Islet of Langerhans (tissue), 1 donor: Measurements from ENCODE around the gene MUS81.

Experiments
- FAIRE-seq: peaks from one replicate; lab custom pipeline; 2011; peaks lifted over from hg19 to GRCh38; lab: Jason Lieb, UNC

Gene MUS81

DNA sequence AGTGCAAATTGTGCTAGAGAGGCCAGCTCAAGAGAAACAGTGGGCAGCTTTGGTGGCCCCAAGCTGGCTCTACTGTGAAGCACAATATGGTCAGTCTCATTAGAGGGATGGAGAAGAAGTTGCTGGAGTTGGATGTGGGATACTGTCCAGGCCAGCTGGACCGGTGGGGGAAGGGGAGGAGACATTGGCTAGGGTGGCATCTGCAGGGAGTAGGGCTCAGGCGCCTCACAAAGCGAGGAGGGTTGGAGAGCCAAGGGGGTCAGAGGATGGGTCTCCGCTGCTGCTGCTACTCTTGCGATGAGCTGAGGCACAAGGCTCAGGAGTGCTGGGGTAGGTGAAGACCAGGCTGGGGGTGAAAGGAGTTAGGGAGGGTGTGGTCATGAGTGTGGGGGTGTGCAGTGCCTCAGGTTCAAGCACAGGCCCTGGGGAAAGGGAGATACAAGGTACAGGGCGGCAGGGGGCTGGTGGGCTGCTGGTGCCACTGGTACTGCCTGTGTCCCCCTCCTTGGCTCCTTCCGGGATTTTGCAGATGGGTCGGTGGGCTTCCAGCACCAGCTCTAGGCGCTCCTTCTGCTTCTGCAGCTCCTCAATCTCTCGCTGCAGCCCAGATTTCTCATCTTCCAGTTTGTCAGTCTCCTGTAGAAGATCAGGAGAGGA is 32.6 kb downstream of the MUS81 start:
- FAIRE-seq = no peak

- no peak for FAIRE-seq
Observed at GRCh38 chr11:65894034-65894591, 33.9 kb downstream of the MUS81 start.

DNA sequence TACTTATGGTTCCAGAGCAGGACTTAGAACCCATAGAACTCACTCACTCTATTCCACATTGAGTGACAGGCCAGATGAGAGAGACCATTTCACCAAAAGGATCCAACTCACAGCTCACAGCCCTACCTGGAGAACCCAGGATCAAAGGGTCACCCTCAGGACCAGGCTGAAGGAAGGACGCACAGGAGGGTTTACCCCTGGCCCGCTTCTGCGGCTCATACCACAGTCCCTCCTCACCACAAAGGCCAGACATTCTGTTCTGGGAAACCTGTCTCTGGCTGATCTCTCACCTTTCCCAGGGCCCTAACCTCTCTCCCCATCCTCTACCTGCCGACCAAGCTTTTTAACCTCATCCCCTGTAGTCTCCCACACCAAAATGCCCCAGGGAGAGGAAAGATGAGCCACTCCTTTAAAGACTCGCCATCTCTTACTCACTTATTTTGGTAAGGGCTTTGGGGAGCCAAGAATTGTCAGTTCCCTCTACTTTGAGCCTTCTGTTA is 35.3 kb downstream of the MUS81 start:
- no peak for FAIRE-seq

DNA sequence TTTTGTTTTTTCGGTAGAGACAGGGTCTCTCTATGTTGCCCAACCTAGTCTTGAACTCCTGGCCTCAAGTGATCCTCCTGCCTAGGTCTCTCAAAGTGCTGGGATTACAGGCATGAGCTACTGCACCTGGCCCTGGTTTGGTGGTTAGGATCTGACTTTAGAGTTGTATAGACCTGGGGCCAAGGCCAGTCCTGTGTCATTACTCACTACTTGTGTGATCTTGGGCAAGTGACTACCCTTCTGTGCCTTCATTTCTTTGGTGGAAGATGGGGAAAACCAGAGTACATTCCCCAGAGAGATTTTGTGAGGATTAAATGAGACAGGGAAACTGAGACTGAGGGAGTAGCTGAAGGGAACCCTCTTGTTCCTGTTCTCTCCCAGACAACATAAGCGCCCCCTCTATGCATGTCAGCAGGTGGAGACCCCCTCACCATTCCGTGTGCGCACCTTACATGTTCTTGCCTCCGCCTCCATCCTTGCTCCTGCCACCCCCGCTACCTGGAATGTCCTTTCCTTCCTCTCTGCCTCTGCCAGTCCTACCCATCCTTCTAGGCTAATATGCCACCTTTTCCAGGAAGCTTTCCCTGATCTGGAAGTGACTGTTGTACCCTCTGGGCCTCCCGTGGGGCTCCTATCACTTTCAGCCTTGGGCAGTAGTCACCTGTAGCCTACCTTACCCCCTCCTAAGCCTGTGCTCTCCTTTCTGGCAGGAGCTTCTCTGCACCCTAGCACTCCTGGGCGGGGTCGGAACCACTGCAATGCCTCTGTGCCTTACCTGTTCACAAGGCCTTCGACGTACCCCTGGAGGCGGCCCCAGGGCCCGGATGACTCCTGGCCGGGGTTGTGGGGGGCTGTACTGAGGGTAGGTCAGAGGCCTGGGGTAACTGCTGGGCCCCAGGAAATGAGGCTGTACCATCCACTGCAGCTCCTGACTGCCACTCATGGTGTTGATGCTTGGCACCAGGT is 36.1 kb downstream of the MUS81 start:
- FAIRE-seq = no peak

DNA sequence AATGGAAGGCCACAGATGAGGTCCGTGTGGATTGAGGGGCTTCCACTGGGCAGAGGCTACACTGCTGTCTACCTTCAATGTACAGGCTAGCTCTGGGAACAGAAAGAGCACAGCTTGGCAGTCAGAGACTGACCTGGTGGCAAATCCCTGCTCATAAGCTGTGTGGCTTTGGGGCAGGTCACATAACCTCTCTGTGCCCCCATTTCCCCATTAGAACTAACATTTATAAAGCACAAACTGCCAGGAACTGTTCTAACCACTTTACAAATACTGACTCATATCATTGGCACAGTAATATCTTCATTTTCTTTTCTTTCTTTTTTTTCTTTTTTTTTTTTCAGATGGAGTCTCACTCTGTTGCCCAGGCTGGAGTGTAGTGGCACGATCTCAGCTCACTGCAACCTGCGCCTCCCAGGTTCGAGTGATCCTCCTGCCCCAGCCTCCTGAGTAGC is 36.8 kb downstream of the MUS81 start:
- no peak for FAIRE-seq

DNA sequence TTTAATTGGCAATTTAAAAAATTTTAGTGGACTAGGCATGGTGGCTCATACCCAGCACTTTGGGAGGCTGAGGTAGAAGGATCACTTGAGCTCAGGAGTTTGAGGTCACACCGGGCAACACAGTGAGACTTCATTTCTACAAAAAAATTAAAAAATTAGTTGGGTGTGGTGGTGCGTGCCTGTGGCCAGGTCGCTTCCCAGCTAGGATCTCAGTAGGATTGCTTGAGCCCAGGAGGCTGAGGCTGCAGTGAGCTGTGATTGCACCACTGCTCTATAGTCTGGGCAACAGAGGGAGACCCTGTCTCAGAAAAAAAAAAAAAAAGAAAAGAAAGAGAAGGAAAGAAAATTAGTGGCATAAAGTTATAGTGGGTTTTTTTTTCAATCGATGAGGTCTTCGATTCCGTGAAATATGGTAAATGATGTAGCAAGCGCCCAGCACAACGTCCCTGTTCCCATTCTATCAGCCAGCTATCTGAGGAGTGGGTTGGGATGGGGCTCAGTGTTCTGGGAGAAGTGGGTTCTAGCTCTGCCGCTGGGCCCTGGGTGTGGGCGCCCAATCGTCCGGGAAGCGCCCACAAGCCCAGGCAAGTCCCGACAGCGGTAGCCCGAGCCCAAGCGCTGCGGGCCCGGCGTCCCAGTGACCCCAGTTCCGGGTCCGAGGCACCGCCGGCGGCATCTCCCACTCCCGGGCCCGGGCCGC is 38.6 kb downstream of the MUS81 start:
- no peak for FAIRE-seq

GRCh38 chr11:65899356-65900124 is 39.3 kb downstream of the MUS81 start:
- FAIRE-seq = no peak

DNA sequence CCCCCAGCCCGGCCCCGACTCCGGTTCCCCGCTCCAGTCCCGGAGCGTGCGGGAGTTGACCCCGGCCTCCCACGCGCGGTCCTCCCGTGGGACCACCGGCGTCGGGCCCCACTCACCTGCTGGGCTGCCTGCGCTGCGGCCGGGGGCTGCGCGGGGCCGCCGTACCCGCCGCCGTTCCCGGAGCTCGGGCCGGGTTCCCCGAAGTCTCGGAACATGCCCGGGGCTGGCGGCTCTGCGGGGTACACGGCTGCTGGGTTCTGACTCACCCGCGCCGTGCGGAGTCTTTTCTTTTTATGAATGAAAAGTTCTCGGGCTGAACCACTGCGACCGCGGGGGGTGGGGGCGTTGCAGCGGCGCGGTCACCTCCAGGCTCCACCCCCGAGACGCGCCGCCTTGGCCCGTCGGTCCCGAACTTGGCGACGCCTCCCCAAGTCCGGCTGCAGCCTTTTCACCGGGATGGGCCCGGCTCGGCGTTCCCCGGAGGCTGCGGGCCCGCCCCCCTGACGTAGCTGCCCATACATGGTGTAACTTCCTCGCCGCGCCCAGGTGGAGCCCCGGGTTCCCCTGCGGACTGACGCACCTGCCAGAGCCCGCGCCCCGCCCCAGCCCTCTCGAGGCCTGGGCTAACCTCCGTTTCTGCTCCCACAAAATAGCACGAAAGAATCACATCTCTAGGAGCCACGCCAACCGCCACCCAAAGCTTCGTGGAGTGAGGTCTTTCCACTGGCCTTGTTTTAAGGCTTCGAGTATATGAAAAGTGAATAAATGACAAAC is 40.1 kb downstream of the MUS81 start, which contains the start of gene FOSL1:
TSS of gene FOSL1 (minus strand) at position 264 of the 774 bp plus-strand sequence. CDS start at position 215, 49 bp downstream.
- no peak for FAIRE-seq

- FAIRE-seq = no peak
Observed at GRCh38 chr11:65900899-65901180, 40.6 kb downstream of the MUS81 start.

- no peak for FAIRE-seq
Observed at GRCh38 chr11:65903068-65903481, 42.8 kb downstream of the MUS81 start.

GRCh38 chr11:65903715-65904114 is 43.5 kb downstream of the MUS81 start:
- no peak for FAIRE-seq

DNA sequence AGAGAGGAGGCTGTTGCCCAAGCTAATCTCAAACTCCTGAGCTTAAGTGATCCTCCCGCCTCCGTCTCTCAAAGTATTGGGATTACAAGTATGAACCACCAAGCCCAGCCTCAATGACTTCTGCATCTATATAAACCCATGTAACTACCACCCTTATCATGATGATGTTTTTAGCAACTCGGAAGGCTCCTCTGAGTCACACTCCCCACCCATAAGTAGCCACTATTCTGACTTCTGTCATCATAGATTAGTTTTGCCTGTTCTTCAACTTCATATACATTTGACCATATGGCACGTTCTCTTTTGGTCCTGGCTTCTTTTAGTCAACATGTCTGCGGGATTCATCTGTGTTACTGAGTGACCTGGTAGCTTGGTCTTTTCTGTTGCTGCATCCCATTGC is 46.4 kb downstream of the MUS81 start:
- no peak for FAIRE-seq

GRCh38 chr11:65907878-65908277 is 47.6 kb downstream of the MUS81 start:
- FAIRE-seq = no peak

DNA sequence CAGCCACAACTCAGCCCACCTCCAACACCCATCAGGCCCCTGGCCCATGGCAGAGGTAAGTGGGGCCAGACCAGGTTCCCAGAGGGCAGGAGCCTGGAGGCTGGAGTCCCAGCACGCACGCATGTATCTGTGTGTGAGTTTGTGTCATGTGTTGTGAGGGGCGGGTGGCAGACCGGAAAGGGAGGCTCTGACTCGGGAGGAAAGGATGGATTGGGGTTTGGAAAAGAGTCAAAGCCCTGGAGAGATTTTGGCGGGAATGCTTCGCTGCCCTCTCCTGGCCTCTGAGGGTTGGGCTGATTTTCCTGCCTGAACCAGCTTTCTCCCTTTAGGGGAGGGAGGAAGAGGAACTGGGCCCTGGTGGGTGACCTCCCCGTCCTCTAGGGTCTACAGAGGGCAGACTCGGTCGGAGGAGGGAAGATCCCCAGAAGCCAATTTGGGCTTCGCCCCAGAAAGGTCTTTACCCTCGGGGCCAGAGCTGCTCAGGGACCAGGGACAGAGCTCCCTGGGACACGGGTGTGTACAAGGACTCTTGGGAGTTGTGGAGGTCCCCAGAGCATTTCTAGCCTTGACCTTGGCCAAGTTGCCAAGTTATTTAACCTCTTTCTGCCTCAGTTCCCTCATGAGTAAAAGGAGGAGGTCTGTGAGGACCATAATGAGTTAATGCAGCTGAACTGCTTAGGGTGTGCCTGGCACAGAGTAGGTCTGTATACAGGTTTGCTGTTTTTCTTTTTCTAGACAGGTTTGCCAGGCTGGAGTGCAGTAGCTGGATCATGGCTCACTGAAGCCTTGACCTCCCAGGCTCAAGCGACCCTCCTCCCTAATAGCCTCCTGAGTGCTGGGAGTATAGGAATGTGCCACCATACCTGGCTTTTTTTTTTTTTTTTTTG is 51.7 kb downstream of the MUS81 start:
- FAIRE-seq = no peak

DNA sequence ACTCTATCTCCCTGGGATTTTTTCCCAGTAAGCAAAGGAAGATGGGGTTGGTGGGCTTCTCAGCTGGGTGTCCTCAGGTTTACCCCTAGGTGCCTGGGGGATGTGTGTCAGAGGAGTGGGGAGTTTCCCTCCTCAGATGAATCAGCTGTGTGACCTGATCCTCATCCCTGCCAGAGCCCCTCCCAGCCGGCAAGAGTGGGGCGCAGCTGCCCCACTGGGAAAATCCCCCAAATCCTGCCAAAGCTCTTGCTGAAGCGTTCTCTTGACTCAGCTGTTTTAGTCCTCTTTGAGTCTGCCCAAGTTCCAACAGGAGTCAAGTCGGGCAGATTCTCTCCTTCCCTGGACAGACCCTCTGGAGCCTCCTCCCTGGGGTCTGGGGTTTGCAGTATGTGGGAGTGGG is 52.6 kb downstream of the MUS81 start:
- FAIRE-seq = no peak

GRCh38 chr11:65915101-65915820 is 55.0 kb downstream of the MUS81 start:
- no peak for FAIRE-seq

DNA sequence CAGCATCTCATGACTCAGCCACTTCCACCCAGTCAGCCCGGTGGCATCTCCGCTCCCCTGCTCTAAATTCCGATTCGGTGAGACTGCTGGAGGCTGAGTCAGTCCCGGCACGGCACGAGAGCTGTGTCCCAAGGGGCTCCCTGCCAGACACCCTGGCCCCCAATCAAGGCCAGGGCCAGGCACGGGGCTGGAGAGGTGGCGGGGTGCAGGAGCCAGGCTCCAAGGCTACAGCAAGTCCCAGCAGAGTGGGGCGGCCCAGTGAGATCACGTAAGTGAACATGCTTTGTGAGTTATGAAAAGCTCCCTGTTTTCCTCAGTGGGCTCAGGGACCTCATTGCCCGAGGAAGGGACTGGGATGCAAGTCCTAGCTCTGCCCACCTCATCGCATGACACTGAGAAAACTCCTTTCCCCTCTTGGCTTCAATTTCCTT is 55.6 kb downstream of the MUS81 start:
- no peak for FAIRE-seq
